ENCODE measurements around the gene NTSR2.

Gene NTSR2

GRCh38 chr2:11669454-11670291, at the start of gene NTSR2:
Gene NTSR2 (minus strand): TSS chr2:11670195. CDS start chr2:11670129, 66 bp downstream.
- DNase-seq (ENCODE audit: low read depth in 2 of 2): no peak

GRCh38 chr2:11719230-11719977, 49.4 kb upstream of the NTSR2 start:
- DNase-seq (ENCODE audit: low read depth in 2 of 2): no peak

GRCh38 chr2:11718606-11719005, 48.6 kb upstream of the NTSR2 start:
- no peak for DNase-seq (ENCODE audit: low read depth in 2 of 2)

- DNase-seq (ENCODE audit: low read depth in 2 of 2): no peak
Observed at GRCh38 chr2:11717623-11718022, 47.6 kb upstream of the NTSR2 start.

- DNase-seq (ENCODE audit: low read depth in 2 of 2): no peak
Observed at GRCh38 chr2:11716689-11717321, 46.8 kb upstream of the NTSR2 start.

GRCh38 chr2:11715987-11716652, 46.1 kb upstream of the NTSR2 start:
- no peak for DNase-seq (ENCODE audit: low read depth in 2 of 2)

GRCh38 chr2:11713815-11714214, 43.8 kb upstream of the NTSR2 start:
- no peak for DNase-seq (ENCODE audit: low read depth in 2 of 2)

- no peak for DNase-seq (ENCODE audit: low read depth in 2 of 2)
Observed at GRCh38 chr2:11712866-11713265, 42.9 kb upstream of the NTSR2 start.

GRCh38 chr2:11711751-11712150, 41.8 kb upstream of the NTSR2 start:
- no peak for DNase-seq (ENCODE audit: low read depth in 2 of 2)

GRCh38 chr2:11711354-11711716, 41.3 kb upstream of the NTSR2 start:
- no peak for DNase-seq (ENCODE audit: low read depth in 2 of 2)

GRCh38 chr2:11710632-11711353, 40.8 kb upstream of the NTSR2 start:
- DNase-seq (ENCODE audit: low read depth in 2 of 2): no peak

- no peak for DNase-seq (ENCODE audit: low read depth in 2 of 2)
Observed at GRCh38 chr2:11710210-11710609, 40.2 kb upstream of the NTSR2 start.

- DNase-seq (ENCODE audit: low read depth in 2 of 2): no peak
Observed at GRCh38 chr2:11709293-11709692, 39.3 kb upstream of the NTSR2 start.

GRCh38 chr2:11708106-11708505, 38.1 kb upstream of the NTSR2 start:
- no peak for DNase-seq (ENCODE audit: low read depth in 2 of 2)

GRCh38 chr2:11705711-11706110, 35.7 kb upstream of the NTSR2 start:
- DNase-seq (ENCODE audit: low read depth in 2 of 2): no peak

- no peak for DNase-seq (ENCODE audit: low read depth in 2 of 2)
Observed at GRCh38 chr2:11705063-11705462, 35.1 kb upstream of the NTSR2 start.

- DNase-seq (ENCODE audit: low read depth in 2 of 2): no peak
Observed at GRCh38 chr2:11703700-11704099, 33.7 kb upstream of the NTSR2 start.

- DNase-seq (ENCODE audit: low read depth in 2 of 2): no peak
Observed at GRCh38 chr2:11702946-11703345, 33.0 kb upstream of the NTSR2 start.

GRCh38 chr2:11701751-11702301, 31.8 kb upstream of the NTSR2 start:
- no peak for DNase-seq (ENCODE audit: low read depth in 2 of 2)

- no peak for DNase-seq (ENCODE audit: low read depth in 2 of 2)
Observed at GRCh38 chr2:11701206-11701605, 31.2 kb upstream of the NTSR2 start.

All from stimulated activated CD8-positive, alpha-beta memory T cell treated with anti-CD3 and anti-CD28 coated beads, Interleukin-2, amount 100 ng/mL, for 1 hour (primary cell).